ENCODE data around the gene ANKRD11. TPM values are rescaled to one million over a fixed set of nuclear protein-coding genes. Genes with fewer than 3 reads are reported as not detected.

Gene ANKRD11
- polyA plus RNA-seq, 1 donor (not counting 4 experiments of a cell fraction or from before 2014, with no cell fraction given) = 30.1 TPM

DNA sequence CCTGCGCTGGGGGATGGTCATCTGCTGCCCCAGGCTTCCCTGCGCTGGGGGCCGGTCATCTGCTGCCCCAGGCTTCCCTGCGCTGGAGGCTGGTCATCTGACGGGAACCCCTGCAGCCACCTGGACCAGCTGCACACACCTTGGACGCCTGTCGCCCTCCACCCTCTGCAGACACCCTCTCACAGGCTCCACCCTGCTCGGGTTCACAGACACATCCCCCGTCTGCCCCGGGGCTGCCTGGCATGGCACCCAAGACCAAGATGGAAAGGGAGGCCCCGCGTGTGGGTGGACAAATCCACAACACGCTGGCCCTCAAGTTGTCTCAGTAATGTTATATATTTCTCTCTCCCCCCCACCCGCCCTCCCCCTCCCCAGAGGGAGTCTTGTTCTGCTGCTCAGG is 89.6 kb downstream of the ANKRD11 start:
- H4K20me1 ChIP-seq (ENCODE audit: control insufficient read depth, extremely low read depth, insufficient read depth, low read length) = peaks cover 68% of the 10 kb centered on the region
- no peaks in the 10 kb centered on the region for H3K27me3 ChIP-seq (ENCODE audit: control insufficient read depth, extremely low read depth, insufficient read depth, low read length)
- peaks cover 92% of the 10 kb centered on the region for H3K79me2 ChIP-seq (ENCODE audit: control insufficient read depth, insufficient read depth, low read length)
- peaks cover 9% of the 10 kb centered on the region for H3K9me1 ChIP-seq (ENCODE audit: control insufficient read depth, extremely low read depth, insufficient read depth, low read length)
- peaks cover 4 to 6% of the 10 kb centered on the region in 2 experiments for H3K36me3 ChIP-seq (ENCODE audit: control insufficient read depth in 2 of 2, extremely low read depth in 1 of 2, insufficient read depth in 2 of 2, low read length in 2 of 2)
- dilution Hi-C loops (cut with MboI; ENCODE audit: extremely low pct_ligation_motif_present, low sequenced_read_pairs) = no loop called here
- no peak overlapping the region for H3K27ac ChIP-seq (ENCODE audit: control insufficient read depth, insufficient read depth, low read length)
- H3K9ac ChIP-seq (ENCODE audit: control insufficient read depth, extremely low read depth, insufficient read depth, low read length) = no peak overlapping the region
- H3K4me3 ChIP-seq (ENCODE audit: control insufficient read depth in 2 of 3, extremely low read depth in 1 of 3, insufficient read depth in 2 of 3, low read depth in 1 of 3, low read length in 3 of 3) = no peak overlapping the region
- H3K4me2 ChIP-seq (ENCODE audit: control insufficient read depth, extremely low read depth, insufficient read depth, low read depth, low read length) = no peak overlapping the region
- TF ChIP-seq, protein P1, sequence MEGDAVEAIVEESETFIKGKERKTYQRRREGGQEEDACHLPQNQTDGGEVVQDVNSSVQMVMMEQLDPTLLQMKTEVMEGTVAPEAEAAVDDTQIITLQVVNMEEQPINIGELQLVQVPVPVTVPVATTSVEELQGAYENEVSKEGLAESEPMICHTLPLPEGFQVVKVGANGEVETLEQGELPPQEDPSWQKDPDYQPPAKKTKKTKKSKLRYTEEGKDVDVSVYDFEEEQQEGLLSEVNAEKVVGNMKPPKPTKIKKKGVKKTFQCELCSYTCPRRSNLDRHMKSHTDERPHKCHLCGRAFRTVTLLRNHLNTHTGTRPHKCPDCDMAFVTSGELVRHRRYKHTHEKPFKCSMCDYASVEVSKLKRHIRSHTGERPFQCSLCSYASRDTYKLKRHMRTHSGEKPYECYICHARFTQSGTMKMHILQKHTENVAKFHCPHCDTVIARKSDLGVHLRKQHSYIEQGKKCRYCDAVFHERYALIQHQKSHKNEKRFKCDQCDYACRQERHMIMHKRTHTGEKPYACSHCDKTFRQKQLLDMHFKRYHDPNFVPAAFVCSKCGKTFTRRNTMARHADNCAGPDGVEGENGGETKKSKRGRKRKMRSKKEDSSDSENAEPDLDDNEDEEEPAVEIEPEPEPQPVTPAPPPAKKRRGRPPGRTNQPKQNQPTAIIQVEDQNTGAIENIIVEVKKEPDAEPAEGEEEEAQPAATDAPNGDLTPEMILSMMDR (optimal IDR thresholded peaks at IDR 0.05 in 1 of 3, IDR thresholded peaks at IDR 0.05 in 1 of 3, conservative IDR thresholded peaks at IDR 0.05 in 1 of 3; ENCODE audit: extremely low read depth in 1 of 3, insufficient read depth in 2 of 3, low read length in 3 of 3) = no peak
- no peak for TF ChIP-seq EZH2 (IDR thresholded peaks at IDR 0.05; ENCODE audit: low read length)
- H3K9me3 ChIP-seq (ENCODE audit: control insufficient read depth, low read depth, low read length) = no peaks in the 10 kb centered on the region
- H2AFZ ChIP-seq (ENCODE audit: control insufficient read depth, low read length) = no peak overlapping the region
- peaks cover 22% of the 10 kb centered on the region for H3K4me1 ChIP-seq (ENCODE audit: control insufficient read depth, extremely low read depth, insufficient read depth, low read length)
- FAIRE-seq (no peak), DNase-seq (ENCODE audit: low read depth, low spot score) (no peak)

DNA sequence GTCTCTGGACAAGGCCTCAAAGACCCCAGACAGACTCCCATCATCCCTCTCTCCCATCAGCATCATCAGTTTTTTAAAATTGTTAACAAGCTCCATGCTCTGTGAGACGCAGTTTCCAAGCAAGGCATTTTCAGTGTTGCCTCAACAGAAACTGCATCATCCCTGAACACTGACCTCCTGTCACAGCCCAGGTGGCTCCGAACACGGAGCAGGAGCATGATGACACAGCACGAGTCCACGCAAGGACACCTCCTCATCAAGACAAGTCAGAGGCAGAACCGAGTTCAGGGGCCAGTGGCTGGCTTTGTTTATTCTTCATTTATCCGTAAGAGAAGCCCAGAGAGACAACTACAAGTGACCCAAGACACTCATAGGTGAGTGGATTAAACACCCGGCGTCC is 91.4 kb downstream of the ANKRD11 start:
- no peaks in the 10 kb centered on the region for H3K9me3 ChIP-seq (ENCODE audit: control insufficient read depth, low read depth, low read length)
- H3K9ac ChIP-seq (ENCODE audit: control insufficient read depth, extremely low read depth, insufficient read depth, low read length) = no peak overlapping the region
- TF ChIP-seq EZH2 (IDR thresholded peaks at IDR 0.05; ENCODE audit: low read length) = no peak
- TF ChIP-seq, protein P1 (optimal IDR thresholded peaks at IDR 0.05 in 1 of 3, IDR thresholded peaks at IDR 0.05 in 1 of 3, conservative IDR thresholded peaks at IDR 0.05 in 1 of 3; ENCODE audit: extremely low read depth in 1 of 3, insufficient read depth in 2 of 3, low read length in 3 of 3) = no peak
- H3K36me3 ChIP-seq (ENCODE audit: control insufficient read depth in 2 of 2, extremely low read depth in 1 of 2, insufficient read depth in 2 of 2, low read length in 2 of 2) = peaks cover 4 to 6% of the 10 kb centered on the region in 2 experiments
- H3K27ac ChIP-seq (ENCODE audit: control insufficient read depth, insufficient read depth, low read length) = no peak overlapping the region
- peaks cover 25% of the 10 kb centered on the region for H3K4me1 ChIP-seq (ENCODE audit: control insufficient read depth, extremely low read depth, insufficient read depth, low read length)
- no peak overlapping the region for H3K4me3 ChIP-seq (ENCODE audit: control insufficient read depth in 2 of 3, extremely low read depth in 1 of 3, insufficient read depth in 2 of 3, low read depth in 1 of 3, low read length in 3 of 3)
- H3K79me2 ChIP-seq (ENCODE audit: control insufficient read depth, insufficient read depth, low read length) = peaks cover 90% of the 10 kb centered on the region
- H4K20me1 ChIP-seq (ENCODE audit: control insufficient read depth, extremely low read depth, insufficient read depth, low read length) = peaks cover 66% of the 10 kb centered on the region
- no peaks in the 10 kb centered on the region for H3K27me3 ChIP-seq (ENCODE audit: control insufficient read depth, extremely low read depth, insufficient read depth, low read length)
- peaks cover 9% of the 10 kb centered on the region for H3K9me1 ChIP-seq (ENCODE audit: control insufficient read depth, extremely low read depth, insufficient read depth, low read length)
- dilution Hi-C loops (cut with MboI; ENCODE audit: extremely low pct_ligation_motif_present, low sequenced_read_pairs) = no loop called here
- DNase-seq (ENCODE audit: low read depth, low spot score) (no peak), FAIRE-seq (no peak)
- no peak overlapping the region for H2AFZ ChIP-seq (ENCODE audit: control insufficient read depth, low read length)
- H3K4me2 ChIP-seq (ENCODE audit: control insufficient read depth, extremely low read depth, insufficient read depth, low read depth, low read length) = no peak overlapping the region
